RPMI7951 (cell line): ENCODE data around the gene SMKR1. TPM values are rescaled to one million over a fixed set of nuclear protein-coding genes. Genes with fewer than 3 reads are reported as not detected.

Source experiments
- total RNA-seq: library from RNA; depleted of rRNA; stranded (reverse); fragments of >200 nt; shearing (Covaris generic); gene quantifications from 2 replicates; pipeline ENCODE4 v1.2.3, GENCODE V29; 2014; rRNA removed

SMKR1 gene
- total RNA-seq, 1 experiment from 2014 or later: 0.24 TPM

Other genes starting within 250 kb of the SMKR1 start
- 6.4 and 7.8 TPM in 2 replicates for gene STRIP2, start 68.1 kb upstream of the SMKR1 start, total RNA-seq
- 7.2 and 8.7 TPM in 2 replicates for gene NRF1, start 109.2 kb downstream of the SMKR1 start, total RNA-seq